Measurements from ENCODE around the gene MUC21.

GRCh38 chr6:31004794-31005193, 21.3 kb downstream of the MUC21 start:
- no peak for TF ChIP-seq CTCF (conservative IDR thresholded peaks at IDR 0.05; ENCODE audit: low read depth, low read length)
- no peak for TF ChIP-seq EZH2 (IDR thresholded peaks at IDR 0.05; ENCODE audit: borderline replicate concordance, low read depth, low read length, poor library complexity, severe bottlenecking)

All from A673 (cell line).